Measurements from ENCODE around the gene STXBP6.
A peak's percentile ranks its signal among the peaks of the same experiment; 100 is the strongest.

STXBP6 gene

GRCh38 chr14:24911324-24912109 is 138.4 kb downstream of the STXBP6 start:
- peak; percentile 86 for DNase-seq

DNA sequence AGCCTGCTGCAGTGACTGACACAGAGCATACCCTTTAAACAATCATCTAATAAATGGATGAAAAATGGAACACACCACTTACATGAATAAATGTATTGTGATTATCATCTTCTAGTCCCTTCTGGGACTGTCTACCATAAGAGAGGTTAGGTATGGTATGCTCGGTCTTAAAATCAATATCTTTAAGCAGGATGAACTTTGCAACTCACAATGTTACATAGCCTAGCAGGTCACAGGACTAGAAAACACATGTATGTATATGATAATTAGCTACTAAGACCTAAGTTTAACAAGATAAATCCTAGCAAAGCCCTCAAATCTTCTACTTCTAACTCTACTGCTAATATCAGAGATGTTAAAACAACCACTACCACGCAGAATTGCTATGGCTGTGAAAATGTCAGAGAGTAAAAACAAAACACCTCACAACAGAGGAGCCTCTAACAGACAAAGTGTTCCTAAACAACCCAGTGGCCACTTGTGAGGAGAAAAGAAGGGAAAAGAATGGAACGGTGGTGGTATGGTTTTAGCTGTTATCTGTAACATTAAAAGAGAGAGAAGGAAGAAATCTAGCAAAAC is 139.4 kb downstream of the STXBP6 start:
- no peak for DNase-seq

- DNase-seq: no peak
These were observed 140.2 kb downstream of the STXBP6 start for GRCh38 chr14:24909523-24910302.

GRCh38 chr14:24908592-24909236 is 141.2 kb downstream of the STXBP6 start:
- DNase-seq: no peak

DNA sequence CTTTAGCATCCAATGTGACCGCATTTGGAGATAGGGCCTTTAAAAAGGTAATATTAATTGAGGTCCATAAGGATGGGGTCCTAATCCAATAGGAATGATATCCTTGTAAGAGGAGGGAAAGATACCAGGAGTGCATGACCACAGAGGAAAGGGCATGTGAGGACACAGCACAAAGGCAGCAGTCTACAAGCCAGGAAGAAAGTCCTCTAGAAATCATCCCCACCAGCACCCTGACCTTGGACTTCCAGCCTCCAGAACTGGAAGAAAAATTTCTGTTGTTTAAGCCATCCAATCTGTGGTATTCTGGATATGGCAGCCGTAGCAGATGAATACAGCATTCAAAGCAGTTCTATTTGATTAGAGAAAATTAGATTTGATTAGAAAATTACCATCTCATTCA is 145.4 kb downstream of the STXBP6 start:
- no peak for DNase-seq

- peak; percentile 78 for DNase-seq
These were observed 146.6 kb downstream of the STXBP6 start for GRCh38 chr14:24903337-24903736.

DNA sequence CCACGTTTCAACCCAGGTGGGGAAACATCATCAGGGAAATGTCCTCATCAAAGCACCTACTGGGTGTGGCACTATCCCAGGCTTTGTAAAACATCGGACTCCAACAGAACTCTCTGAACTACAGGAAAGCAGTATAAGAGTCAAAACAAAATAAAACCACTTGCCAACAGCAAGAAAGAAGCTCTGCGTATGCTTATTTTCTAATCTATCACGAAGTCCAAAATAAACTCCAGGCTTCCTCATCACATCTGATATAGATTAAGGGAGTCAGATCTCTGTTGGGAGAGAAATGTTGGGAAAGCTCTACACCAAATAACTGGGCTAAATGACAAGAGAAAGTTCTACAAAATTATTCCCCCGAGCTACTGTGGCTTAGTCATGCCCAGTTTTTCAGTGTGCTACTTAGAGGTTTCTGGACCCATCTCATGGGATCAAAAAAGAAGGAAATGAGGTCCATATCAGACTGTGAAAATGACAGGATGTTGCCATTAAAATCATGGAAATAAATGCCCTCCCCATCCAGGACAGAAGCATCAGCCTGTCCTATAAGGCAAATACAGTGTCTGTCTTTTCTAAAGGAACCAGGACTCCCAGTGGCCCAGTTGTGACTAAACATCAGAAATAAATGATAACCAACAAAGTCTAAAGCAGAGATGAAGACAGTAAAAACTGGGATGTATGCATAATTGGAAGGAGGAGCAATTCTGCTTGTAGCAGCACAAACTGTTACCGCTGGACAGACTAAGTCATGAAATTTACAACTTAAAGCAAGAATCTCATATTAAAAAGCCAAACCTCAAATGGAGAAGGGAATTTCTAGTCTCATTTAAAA is 149.5 kb downstream of the STXBP6 start:
- DNase-seq: peak; percentile 88

- DNase-seq: no peak
These were observed 152.2 kb downstream of the STXBP6 start for GRCh38 chr14:24897793-24898192.

GRCh38 chr14:24895622-24896021 is 154.3 kb downstream of the STXBP6 start:
- DNase-seq: no peak

DNA sequence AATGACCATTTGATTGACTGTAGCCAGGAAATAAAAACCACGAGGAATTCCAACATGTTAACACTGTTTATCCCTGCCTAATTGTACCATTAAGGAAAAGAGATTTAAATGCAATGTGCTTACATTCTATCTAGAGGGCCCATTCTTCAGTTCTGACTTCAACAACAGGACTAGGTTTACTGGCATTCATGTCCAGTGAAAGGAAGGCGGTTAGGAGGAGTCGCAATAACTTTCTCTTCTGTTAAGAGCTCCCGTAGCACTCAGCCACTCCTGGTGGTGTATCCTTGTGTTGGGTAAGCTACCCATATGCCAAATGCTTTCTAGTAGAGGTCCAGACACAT is 154.7 kb downstream of the STXBP6 start:
- peak; percentile 36 for DNase-seq

GRCh38 chr14:24894583-24895242 is 155.2 kb downstream of the STXBP6 start:
- DNase-seq: no peak

DNA sequence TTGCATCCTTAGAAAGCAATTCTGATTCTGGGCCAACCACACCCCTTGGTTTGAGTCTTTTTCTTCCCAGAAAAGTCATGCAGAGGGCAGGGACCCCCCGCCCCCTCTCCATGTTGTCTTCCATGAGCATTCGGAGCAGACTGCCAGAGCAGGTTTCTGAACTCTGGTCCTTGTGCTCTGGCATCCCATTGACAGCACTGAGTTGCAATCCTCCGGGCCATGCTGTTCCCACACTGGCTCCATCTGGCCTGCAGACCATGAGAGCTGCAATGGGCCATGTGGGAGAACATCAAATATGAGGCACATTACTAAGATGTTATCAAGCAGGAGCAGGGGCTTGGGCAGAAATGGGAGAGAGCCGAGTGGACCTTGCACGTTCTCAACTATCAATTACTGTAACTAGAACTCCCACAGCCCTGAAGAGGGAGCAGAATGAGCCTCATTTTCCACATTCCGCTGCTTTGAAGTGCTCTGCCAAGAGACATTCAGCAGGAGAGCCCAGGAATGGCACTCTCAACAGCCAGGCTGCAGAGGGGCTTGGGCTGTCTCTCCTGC is 157.4 kb downstream of the STXBP6 start:
- no peak for DNase-seq

- no peak for DNase-seq
These were observed 157.9 kb downstream of the STXBP6 start for GRCh38 chr14:24891987-24892496.

- no peak for DNase-seq
These were observed 159.2 kb downstream of the STXBP6 start for GRCh38 chr14:24890716-24891115.

- no peak for DNase-seq
These were observed 160.1 kb downstream of the STXBP6 start for GRCh38 chr14:24889843-24890242.

GRCh38 chr14:24888532-24888931 is 161.4 kb downstream of the STXBP6 start:
- no peak for DNase-seq

DNA sequence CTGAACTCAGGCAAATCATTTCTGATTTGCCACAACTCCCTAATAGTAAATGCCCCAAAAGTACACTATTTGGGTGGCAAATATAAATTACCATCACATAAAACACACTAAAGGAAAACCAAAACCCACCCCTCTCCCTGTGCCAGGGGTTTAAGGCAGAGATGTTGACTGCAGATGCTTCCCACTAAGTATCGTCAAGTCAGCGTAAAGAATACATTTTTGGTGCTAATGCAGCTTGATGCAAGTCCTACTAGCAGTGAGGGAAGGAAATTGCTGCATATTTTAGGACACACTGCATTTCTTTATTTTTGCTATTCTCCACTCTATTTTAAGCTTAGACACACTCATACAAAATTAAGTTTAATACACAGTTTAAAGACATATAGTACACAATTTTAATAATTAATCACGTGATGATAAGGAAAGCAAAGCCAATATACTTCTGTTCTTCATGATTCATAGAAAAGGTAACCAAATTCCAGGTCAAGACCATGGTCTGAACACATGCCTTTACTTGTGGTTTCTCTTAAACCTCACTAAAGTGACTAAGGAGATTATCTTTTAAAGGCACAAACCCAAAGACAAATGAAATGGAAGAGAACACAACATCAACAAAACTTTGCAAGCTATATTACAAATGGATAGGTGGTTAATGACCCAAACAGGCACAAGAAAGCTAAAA is 162.2 kb downstream of the STXBP6 start:
- peak; percentile 20 for DNase-seq

DNA sequence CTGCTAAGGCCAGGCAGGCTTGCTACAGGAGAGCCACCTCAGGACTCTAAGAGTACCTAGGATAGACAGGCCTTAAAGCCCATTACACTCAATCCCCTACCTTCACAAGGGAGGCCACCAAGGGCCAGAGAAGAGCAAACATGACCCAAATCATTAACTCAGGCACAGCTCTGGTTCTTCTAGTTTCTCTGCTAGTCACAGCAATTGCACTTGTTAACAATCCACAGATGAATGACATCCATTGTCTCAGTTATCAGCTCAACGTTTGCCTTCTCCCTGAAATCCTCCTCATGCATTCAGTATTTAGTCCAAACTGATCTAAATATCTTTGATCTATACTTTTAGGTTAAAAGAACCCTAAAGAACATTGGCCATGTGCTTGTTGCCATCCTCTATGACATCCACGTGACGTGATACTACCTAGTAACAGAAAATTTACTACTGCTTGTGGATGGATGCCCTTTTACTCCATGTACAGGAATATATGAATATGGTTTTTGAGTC is 164.5 kb downstream of the STXBP6 start:
- DNase-seq: no peak

GRCh38 chr14:24883576-24883975 is 166.4 kb downstream of the STXBP6 start:
- peak; percentile 59 for DNase-seq

GRCh38 chr14:24881116-24881893 is 168.6 kb downstream of the STXBP6 start:
- no peak for DNase-seq

All from fibroblast of skin of right biceps (primary cell).